Esophagus (tissue), 2 donors: ENCODE data around the gene HTR3B. TPM values are rescaled to one million over a fixed set of nuclear protein-coding genes. Genes with fewer than 3 reads are reported as not detected.

Experiments
- H3K27ac ChIP-seq, 2 donors: one replicate each; pipeline ENCODE4 v1.5.1; 2013; ENCODE audit warnings: low read depth in 2 of 2, mild to moderate bottlenecking in 2 of 2, inconsistent platforms in 1 of 2, low read length in 1 of 2, moderate library complexity in 1 of 2
- H3K27me3 ChIP-seq, 2 donors: one replicate each; pipeline ENCODE4 v1.6.1; 2013; ENCODE audit warnings: low read length in 2 of 2, control low read depth in 1 of 2, mild to moderate bottlenecking in 1 of 2; ENCODE audit not compliant: insufficient read depth in 2 of 2, control insufficient read depth in 1 of 2
- H3K36me3 ChIP-seq, 2 donors: one replicate each; pipeline ENCODE4 v1.6.1; 2013; ENCODE audit warnings: low read length in 1 of 2; ENCODE audit not compliant: control insufficient read depth in 2 of 2, insufficient read depth in 2 of 2
- H3K4me1 ChIP-seq, 2 donors: one replicate each; pipeline ENCODE4 v1.6.1; 2013; ENCODE audit warnings: low read length in 1 of 2; ENCODE audit not compliant: control insufficient read depth in 2 of 2, insufficient read depth in 2 of 2
- H3K4me3 ChIP-seq, 2 donors: one replicate each; pipeline ENCODE4 v1.5.1; 2013; ENCODE audit warnings: low read length in 2 of 2, mild to moderate bottlenecking in 2 of 2, low read depth in 1 of 2, moderate library complexity in 1 of 2
- H3K9me3 ChIP-seq, 2 donors: one replicate each; pipeline ENCODE4 v1.6.1; 2013; ENCODE audit warnings: mild to moderate bottlenecking in 2 of 2, low read depth in 1 of 2, low read length in 1 of 2, moderate library complexity in 1 of 2; ENCODE audit not compliant: control insufficient read depth in 2 of 2, insufficient read depth in 1 of 2
- WGBS, 2 donors: extraction: QIAGEN DNeasy Blood & Tissue Kit; methylation state at CpG; one replicate each; pipeline ENCODE4 v1.1.7; 2013; 5-methylcytosine and 5-hydroxymethylcytosine counted together
- polyA plus RNA-seq, 2 donors: library from polyadenylated mRNA; stranded (reverse); fragments of 200-250 nt; gene quantifications; one replicate each; pipeline ENCODE4 v1.2.3, GENCODE V29; 2013
- donor health status: healthy with polysubstance abuse.
- donor health status: Bipolar disorder and iron deficiency.

HTR3B gene
- polyA plus RNA-seq, 2 donors, result 0.31 to 0.44 TPM

DNA sequence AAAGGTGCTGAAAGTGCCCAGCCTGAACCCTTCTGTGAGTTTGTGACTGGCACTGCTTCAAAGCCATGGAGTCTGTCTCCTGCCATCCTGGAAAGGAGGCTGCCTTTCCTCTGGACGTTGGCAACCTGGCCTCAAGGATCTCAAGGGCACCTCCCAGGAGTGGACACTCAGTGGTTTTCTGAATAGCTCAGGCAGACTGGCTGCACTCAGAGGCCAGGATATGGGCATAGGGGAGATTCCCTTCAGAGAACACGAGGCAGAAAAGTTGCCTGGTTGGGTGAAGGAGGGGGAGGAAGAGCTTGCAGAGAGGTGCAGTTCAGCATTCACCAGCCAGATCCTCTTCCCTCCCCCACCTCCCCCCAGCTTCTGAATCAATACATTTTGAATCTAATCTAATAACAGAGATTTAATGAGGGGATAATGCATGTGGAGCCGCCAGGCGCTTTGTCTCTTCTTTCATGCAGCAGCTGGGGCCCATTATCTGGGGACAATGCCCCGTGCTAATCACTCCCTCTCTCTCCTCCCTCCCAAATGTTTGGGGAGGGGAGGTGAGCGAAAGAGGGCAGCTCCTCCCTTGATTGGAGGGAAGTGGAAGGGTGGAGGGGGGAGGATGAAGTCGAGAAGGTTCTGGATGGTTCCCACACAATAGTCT, 88.0 kb downstream of the HTR3B start:
- H3K4me1 ChIP-seq, result no peaks in the 10 kb centered on the region
- H3K36me3 ChIP-seq, result no peaks in the 10 kb centered on the region
- no peaks in the 10 kb centered on the region for H3K9me3 ChIP-seq
- H3K27me3 ChIP-seq, result no peaks in the 10 kb centered on the region
- no peak overlapping the region for H3K4me3 ChIP-seq
- H3K27ac ChIP-seq, result no peak overlapping the region
- 23 to 24% methylated on average over 7 of the region's 7 CpGs for WGBS, 2 donors

DNA sequence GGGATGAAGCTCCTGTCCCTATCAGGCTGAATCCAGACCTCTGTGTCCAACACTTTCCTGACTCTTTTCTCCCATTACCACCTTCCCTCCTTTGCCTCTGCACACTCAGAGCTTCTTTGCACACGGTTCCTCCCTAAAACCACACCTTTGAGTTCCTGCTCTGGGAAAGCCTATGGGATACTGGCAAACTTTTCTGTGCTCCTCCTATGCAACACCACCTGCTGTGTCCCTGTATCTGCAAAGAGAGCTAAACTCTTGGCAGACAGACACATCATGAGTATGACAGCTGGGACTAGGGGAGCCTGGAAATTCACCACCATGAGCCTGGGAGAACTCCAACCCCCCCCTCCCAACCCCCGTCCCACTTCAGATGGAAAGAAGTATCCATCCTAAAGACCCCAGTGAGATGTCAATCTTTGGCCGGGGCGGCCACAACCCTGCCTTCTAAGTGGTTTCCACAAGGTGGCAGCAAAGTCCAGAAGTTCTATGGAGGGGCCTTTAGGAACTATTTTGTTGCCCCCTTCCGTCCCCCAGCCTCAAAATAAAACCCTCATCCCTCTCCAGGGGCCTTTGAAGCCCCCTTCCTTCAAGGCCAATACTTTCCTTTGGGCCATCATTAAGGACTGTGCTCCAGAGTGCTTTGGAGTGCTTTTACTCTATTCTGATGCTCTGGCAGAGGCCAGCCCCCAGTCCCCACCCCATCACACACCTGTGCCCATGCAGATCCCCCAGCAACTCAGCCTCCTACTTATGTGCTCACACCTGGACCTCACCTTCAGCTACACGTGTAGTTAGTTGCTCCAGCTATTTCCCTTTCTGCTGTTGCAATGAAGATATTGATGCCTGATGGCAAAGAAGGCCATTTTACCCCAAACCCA, 89.7 kb downstream of the HTR3B start:
- no peaks in the 10 kb centered on the region for H3K27me3 ChIP-seq
- WGBS, 2 donors, result 3 to 4% methylated on average over 6 of the region's 6 CpGs
- no peaks in the 10 kb centered on the region for H3K9me3 ChIP-seq

More for the DNA sequence above, 89.7 kb downstream of the HTR3B start:
- no peaks in the 10 kb centered on the region for H3K4me1 ChIP-seq
- H3K36me3 ChIP-seq, result no peaks in the 10 kb centered on the region
- no peak overlapping the region for H3K4me3 ChIP-seq
- no peak overlapping the region for H3K27ac ChIP-seq

Other genes starting within 250 kb of the HTR3B start
- gene TMPRSS5, start 198.5 kb upstream of the HTR3B start, polyA plus RNA-seq, result under 1 TPM; 0.18 to 0.49 TPM
- gene ZW10, start 131.1 kb upstream of the HTR3B start, polyA plus RNA-seq, result 1 to 10 TPM; 2.6 to 8.3 TPM
- not detected for gene CLDN25, start 125.0 kb upstream of the HTR3B start, polyA plus RNA-seq
- 1 to 10 TPM; 3.5 to 5.8 TPM for gene USP28, start 29.2 kb upstream of the HTR3B start, polyA plus RNA-seq
- under 1 TPM in 1 of 2 donors, not detected in 1; 0.13 TPM for gene HTR3A, start 70.3 kb downstream of the HTR3B start, polyA plus RNA-seq
- 1 to 10 TPM; 4.6 to 9.6 TPM for gene ZBTB16, start 154.9 kb downstream of the HTR3B start, polyA plus RNA-seq